GM12873 (cell line): Measurements from ENCODE around the gene CDR2.

ENCODE experiments used
- CTCF ChIP-seq: IDR thresholded peaks from 2 replicates; pipeline ENCODE4 v1.5.1; 2012; ENCODE audit warnings: low read depth, mild to moderate bottlenecking, moderate library complexity, low read length, control low read depth; ENCODE audit not compliant: insufficient read depth; ENCODE audit errors: missing control alignments

CDR2 gene

DNA sequence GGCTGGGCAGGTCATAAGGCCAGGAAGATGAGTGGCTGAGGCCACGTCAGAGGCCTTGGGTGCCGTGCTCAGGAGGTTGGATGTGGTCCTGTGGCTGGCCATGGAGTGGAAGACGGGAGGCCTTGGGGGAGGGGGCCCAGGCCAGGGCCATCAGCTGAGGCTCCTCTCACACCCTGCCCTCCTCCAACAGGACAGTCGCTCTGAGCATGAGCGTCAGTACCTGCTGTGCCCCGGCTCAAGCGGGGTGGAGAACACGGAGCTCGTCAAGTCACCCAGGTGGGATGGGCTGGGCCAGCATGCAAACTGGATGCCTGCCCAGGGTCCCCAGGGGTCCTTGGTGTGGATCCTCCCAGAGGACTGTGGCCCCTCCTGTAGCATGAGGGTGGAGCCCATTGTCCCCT is 58.0 kb downstream of the CDR2 start:
- no peak for TF ChIP-seq CTCF

DNA sequence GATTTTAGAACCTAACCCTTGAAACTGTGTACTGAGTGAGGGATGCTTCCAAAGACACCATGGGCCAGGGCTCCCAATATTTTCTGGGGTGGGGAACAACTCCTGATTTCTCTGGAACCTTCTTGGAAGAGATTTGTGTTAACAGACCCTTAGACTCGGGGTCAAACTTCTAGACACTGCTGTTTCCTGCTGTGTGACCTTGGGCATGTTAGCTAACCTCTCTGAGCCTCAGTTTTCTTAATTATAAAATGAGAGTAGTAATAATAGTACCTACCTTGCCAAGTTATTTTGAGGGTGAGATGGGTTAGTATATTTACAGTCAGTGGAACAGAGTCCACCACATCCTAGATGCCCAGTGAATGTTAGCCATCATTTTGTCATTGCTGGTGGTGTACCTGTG is 58.4 kb downstream of the CDR2 start:
- TF ChIP-seq CTCF: no peak

DNA sequence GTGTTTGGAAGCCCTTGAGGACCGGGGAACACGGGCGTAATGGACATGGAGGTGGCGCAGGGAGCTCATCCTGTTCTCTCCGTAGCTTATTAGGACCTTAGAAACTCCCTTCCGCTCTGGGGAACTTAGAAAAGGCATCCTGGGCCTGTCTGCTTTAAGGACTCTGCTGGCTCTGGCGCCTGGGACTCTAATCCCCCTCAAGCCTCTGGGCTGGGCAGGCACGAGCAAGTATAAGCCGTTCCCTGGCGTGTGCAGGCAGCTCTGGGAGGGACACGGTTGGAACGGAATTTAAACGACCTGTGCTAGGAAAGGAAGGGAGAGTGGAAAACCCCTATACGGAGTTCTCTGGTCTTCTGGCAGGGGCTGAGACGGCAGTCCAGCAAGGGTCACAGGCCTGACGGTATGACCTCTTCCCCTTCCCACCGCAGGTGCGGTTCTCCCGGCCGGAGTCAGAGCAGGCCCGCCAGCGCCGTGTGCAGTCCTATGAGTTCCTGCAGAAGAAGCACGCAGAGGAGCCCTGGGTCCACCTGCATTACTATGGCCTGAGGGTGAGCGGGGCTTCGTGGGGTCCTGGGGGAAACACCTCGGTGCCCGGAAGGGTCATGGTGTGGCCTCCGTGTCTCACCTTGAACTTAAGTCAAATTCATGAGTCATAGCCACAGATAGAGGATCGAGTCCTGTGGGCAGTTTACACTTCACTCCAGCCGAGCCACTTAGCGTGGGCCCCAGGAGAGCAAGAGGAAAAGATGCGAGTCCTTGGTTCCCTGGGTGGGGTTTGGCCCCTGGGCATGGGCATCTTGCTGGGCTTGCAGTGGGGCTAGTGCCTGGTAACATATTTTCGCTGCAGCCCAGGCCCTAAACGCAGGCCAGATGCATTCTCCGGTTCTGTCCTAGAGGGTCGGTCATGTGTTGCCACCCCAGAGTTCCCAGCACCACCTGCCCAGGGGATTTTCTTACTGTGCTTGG is 59.5 kb downstream of the CDR2 start:
- TF ChIP-seq CTCF: no peak

DNA sequence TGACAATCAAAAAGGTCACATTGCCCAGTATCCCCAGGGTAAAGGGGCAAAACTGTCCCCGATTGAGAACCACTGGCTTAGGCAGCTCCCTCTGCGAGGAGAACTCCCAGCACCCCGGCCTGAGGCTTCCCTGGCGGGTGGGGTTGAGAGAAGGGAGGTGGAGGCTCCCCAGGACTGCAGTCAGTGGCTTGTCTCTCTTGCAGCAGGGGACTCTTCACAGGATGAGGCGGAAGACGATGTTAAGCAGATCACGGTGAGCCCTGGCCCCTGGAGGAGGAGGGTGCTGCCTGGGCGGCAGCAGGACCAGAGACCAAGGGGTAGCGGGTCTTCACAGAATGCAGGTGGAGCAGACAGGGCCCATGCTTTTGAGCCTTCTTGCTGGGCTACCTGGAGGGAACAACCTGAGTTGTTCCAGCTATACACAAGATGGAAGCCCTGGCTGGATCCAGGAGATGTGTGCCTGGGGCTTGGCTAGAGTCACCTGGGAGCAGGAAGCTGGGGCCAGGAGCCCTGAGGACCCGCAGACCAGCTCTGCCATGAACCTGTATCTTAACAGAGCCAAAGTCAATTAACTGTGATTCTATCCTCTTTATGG is 60.4 kb downstream of the CDR2 start:
- TF ChIP-seq CTCF: no peak

- no peak for TF ChIP-seq CTCF
Observed at GRCh38 chr16:22312897-22313781, 61.3 kb downstream of the CDR2 start.

- TF ChIP-seq CTCF: no peak
Observed at GRCh38 chr16:22311520-22311919, 62.9 kb downstream of the CDR2 start.
